SHP77 treated with DMSO at 0.1 percent for 48 hours (cell line): ENCODE measurements around the gene RPTOR.

Experiments used
- DNase-seq: peaks from one replicate; lab custom pipeline; 2025; lab: John Stamatoyannopoulos, UW

The RPTOR gene

DNA sequence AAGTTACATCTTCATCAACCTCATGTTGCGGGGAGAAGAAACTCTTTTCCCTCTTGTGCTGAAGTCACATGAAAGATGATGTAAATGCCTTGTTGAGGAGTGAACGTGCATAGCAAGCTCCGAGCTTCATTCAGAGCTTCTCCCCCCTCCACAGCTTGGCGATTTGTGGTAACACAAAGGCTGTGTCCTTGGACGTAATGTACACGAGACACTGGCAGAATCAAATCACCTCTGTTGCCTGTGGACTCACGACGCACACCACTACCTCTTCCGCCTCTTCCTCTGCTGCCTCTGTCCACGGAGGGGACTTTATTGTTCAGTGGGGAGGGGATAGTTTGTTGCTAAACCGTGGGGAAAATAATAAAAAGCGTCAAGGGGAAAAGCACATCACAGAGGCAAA lies 392.1 kb downstream of the RPTOR start:
- no peak for DNase-seq

DNA sequence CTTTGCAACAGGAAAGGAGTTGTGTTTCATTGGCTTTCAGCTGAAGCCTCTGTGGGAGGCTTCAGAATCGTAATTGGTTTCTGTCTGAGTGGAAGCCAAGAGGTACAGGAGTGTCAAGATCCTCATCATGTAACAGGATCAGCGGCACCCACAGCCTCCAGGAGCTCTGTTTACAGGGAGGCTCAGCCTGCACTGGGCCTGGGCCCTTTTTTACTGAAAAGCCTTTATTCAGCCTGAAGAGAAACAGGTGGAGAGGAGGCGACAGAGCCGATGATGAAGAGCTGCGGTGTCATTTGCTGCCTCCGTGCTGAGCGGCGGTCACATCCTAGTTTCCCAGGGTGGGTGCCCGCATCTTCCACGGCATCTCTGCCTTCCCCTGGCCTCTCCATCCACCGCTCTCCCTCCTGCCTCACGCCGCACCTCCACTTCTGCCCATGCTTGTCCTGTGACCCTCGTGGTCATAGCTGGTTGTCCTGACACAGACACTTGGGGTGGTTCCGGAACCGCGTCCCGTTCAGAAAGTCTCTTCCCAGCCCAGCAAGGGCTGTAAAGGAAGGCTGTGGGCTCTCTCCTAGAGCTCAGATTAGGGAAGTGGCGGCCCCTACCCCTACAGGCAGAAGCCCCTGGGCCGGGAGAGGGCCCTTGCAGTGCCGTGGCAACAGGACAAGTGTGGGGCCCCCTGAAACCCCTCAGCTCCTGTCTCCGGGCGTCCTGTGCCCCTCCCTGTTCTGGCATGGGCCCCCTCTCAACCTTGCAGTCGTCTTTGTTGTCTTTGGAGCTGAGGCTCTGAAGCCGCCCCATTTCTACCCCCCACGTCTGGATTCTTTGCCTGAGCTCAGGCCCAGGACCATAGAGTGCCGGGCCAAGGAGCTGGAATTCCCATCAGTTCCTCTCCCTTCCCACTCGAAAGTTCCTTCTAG lies 393.1 kb downstream of the RPTOR start:
- no peak for DNase-seq

DNA sequence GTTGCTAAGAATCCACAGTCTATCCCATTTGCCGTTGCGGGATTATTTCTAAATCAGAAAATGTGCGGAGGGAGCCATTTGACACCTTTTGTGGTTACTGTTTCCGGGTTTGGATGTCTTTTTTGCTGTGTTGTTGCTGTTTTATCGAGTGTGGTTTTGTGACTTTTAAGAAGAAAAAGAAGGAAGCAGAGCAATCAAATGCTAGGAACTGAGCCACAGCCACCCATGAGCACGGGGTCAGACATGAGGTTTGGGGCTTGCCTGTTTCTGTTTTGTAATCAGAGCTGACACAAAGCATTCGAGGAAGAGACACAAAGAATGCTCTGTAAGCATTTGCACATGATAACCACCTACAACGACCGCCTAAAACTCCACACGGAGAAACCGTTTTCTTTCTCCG lies 393.9 kb downstream of the RPTOR start:
- DNase-seq = no peak

DNA sequence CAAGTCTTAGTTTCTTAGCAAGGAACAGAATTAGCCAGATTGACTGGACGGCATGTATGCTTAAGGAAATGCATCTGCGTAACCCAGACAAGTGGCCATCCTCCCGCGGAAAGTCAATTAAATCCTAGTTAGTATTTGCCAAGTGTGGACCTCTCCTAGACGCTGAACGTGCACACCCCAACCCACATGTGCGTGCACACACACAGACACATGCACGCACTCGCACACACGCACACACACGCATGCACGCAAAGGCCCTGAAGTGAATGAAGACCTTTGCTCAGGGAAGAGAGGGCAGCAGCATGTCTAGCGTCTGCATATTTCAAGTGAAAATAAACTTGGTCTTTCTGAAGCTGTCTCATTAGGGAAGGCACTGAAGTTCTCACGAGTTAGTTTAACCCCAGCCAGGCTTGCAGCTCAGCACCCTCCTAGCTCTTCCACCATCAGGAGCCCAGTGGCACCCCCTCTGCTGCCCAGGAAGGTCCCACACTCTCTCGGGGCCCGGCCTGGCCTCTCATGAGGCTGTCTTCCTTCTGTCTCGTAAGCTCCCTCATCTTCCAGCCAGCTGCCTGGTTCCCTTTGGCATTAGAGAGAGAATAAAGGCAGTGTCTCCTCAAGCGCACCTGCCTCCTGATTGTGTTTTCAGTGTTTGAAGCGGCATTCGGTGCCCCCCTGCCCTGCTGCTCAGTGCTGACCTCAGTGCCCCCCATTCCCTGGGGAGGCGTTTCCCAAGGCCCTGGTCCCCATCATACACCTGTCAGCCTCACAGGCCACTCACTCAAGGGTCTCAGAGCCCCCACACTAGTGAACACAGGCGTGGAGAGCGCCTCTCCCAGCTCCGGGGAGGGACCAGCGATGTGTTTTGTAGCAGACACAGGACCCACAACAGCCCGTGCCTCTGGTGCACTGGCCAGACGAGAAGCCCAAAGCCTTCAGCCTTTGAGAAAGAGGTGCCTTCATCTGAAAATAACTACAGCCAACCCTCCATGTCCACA lies 394.8 kb downstream of the RPTOR start:
- DNase-seq = no peak

DNA sequence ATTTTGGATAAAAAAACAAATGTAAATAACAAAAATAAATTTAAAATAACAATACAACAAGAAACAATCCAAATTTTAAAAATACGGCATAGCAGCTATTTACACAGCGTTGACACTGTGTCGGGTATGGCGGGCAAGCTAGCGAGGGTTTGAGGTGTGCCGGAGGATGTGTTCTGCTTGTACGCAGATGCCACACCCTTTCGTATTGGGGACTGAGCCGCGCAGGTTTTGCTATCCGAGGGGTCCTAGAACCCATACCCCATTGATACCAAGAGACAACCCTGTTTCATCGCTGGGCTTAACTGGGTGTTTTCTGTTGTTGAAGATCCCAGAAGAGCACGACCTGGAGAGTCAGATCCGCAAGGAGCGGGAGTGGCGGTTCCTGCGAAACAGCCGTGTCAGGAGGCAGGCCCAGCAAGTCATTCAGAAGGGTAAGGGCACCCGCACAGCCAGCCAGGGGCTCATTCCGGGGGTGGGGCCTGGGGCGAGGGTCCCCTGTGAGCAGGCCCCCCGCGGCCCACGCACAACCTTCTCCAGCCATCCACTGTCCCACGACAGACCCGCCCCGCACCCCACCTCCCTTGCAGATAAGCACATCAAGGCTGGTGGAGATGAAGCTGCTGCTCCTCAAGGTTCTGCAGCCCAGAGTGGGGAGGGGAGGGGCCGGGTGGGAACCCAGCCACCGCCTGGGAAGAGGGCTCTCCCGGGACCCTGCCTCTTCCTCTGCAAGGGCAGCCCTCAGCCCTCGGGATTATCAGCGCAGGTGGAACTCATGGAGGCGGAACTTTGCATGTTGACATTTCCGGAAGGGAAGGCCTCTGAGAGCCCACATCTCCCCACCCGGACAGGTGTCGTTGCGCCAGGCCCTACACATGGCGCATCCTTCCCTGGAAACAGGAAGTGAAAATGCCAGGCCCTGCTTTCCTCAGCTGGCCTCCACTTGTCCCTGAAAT lies 395.8 kb downstream of the RPTOR start:
- no peak for DNase-seq

- DNase-seq = no peak
These were observed 396.5 kb downstream of the RPTOR start for GRCh38 chr17:80941171-80941570.

DNA sequence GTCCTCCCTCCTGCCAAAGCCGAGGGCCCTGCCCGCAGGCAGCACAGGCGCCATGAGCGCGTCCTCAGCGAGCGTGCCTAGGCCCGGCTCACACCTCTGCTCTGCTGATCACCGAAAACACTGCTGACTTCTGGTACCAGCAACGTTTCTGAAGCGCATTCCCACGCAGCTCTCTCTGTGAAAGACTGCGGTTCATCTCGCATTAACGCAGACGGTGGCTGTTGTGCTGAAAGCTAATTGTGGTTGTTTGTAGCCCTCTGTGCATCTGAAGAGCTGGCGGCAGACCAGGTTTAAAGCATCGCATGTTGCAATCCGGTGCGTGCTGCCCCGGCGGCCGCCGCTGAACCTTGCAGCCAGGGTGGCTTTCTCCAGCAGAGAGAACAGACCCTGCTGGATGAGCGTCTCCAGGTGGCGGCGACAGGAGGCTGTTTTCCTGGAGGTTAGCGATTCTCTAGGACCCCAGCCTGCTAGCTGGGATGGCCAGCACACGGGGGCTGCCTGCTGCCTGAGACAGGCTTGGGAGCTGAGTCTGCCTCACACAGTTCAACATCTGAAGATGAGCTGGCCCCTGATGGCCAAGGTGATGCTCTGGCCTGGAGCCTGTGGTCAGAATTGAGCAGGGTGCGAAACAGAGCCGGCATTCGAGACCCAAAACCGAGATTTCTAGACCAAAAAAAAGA lies 397.2 kb downstream of the RPTOR start:
- DNase-seq = no peak

DNA sequence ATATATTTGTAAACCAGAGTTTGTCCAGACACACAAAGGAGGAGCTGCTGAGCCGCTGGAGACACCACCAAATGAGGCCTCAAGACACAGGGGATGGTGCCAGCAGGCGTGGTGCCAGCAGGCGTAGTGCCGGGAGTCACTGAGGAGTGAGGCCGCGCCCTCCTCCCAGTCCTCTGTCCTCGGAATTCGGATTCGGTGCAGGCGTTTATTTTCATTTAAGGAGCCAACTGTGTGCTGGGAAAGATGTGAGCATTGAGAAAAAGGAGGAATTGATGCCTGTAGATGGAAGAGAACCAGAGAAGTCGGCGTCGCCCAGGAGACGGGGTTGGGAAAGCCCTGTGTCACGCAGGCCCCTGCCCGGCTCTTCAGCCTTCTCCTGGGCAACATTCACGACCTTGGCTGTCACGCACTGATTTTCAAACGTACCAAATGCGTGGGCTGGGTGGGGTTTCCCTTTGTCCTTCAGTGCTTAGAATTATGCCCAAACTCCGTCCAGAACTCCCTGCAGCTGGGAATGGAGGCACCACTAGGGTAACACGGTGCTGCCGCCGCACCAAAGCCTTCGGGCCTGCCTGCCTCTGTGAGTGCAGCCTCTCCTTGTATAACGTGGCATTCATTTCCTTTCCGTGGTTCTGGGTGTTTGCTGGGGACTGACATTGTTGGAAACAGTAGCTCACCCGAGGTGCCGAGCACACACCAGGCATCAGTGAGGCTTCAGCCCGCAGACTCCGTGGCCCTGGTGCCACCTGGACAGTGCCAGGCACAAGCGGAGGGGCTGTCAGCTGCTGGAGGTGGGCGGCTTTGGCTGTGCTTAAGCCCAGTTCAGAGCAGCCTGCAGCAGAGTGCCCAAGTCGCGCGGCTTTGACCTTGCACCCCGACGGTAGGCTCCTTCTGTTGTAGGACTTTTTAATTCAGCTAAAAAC lies 398.0 kb downstream of the RPTOR start:
- no peak for DNase-seq

DNA sequence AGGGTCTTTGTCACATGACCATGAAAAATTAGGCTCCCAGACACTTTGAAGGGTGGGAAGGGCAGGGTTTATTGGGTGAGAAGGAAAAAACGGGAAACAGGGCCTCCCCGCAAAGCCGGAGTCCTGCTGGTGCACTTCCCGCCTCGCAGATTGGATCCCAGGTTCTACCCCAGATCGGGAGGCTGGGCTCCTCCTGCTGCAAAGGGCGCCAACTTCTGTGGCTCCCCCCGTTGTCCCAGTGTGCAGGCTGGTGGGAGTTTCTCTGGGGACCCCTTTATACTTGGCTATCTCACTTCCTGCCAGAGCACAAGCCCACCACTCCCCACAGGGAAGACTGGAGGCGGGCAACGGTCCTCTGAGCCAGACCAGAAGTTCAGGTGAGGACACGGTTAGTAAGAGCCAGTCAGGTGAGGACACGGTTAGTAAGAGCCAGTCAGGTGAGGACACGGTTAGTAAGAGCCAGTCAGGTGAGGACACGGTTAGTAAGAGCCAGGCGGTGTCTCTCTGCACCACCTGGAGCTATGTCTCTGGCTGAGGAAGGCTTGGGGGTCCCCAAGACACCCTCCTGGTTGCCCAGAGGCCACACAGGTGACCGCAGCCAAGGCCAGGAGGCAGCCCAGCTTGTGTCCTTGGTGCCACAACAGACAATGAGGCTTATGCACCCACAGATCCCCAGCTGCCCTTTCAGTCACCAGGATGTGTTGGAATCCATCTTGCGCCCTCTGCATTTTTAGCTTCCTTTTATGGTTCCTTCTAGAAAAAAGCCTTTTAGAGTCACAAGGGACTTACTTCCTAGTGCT lies 398.9 kb downstream of the RPTOR start:
- DNase-seq = no peak

GRCh38 chr17:80944326-80944725 lies 399.7 kb downstream of the RPTOR start:
- DNase-seq = no peak

DNA sequence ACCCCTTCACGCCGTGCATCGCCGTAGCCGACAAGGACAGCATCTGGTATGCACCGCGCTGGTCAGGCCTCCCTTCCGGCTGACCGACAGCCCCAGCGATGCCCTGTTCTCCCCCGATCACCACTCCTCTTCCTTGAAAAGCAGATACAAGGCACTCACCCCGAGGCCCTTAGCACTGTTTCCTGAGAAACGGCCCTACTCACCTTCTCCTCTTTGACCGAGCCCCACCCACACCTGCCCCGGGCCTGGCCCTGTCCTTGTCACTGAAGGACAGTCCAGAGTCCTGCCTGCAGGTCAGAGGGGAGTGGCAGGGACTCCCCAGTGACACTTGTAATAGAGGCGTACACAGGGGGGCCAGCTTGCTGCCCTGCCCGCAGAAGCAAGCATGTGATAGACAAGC lies 401.1 kb downstream of the RPTOR start:
- no peak for DNase-seq

DNA sequence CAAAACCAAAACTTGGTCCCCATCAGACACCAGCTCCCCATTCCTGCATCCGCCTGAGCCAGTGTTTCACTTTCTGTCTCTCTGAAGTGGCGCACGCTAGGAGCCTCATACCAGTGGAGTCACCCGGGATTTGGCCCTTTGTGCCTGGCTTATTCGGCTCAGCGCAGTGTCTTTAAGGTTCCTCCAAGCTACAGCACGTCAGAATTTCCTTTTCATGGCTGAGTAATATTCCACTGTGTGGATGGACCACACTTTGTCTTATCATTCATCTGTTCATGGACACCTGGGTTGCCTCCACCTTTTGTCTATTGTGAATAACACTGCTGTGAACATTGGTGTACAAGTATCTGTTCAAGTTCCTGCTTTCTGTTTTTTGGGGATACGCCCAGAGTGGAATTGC lies 401.8 kb downstream of the RPTOR start:
- no peak for DNase-seq

DNA sequence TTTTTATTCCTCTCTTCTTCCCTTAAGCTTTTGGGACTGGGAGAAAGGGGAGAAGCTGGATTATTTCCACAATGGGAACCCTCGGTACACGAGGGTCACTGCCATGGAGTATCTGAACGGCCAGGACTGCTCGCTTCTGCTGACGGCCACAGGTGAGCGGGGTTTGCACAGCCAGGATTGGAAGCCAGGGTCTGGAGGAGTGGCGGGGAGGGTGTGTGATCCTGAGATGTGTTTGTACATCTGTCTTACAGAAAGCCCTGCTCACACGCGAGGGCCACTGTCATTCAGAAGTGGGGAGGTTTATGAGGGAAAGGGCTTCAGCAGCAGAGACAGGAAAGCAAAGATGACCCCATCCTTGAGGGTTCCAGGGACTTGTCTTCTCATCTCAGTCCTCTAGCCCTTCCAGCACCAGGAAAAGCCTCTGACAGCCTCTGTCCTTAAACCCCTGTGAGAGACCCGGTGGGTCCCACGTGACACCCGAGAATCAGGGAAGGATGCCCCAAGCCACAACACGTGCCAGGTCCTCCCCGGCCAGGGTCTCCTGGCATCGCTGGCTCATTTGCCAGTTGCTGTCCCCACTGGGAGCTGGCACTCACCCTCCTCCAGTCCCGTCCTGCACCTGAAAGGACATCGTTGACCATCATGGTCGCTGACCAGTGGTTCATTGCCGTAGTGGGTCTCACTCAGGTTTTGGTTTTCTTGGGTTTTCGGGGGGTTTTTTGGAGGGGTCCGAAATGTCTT lies 402.7 kb downstream of the RPTOR start:
- no peak for DNase-seq

- no peak for DNase-seq
These were observed 403.7 kb downstream of the RPTOR start for GRCh38 chr17:80948019-80948975.

DNA sequence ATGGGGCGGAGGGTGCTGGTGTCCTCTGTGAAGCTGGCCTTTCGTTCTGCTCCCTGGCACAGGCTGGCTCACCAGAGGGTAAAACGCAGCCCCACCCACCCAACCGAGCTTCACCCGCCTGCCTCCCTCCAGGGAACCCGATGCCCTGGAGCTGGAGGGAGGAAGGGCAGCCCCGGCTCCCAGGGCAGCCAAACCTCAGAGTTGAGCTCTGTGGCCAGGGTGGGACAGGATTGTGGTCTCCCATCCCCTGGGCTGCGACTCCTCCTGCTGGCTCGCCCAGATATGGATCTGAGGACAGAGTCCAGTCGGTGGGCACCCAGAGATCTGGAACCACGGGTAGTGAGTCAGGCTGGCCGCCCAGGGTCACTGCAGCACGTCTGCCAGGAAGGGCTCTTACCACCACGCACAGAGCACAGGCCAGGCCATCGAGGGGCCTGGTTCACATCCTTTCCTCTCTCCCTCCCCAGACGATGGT lies 404.4 kb downstream of the RPTOR start:
- DNase-seq = no peak

DNA sequence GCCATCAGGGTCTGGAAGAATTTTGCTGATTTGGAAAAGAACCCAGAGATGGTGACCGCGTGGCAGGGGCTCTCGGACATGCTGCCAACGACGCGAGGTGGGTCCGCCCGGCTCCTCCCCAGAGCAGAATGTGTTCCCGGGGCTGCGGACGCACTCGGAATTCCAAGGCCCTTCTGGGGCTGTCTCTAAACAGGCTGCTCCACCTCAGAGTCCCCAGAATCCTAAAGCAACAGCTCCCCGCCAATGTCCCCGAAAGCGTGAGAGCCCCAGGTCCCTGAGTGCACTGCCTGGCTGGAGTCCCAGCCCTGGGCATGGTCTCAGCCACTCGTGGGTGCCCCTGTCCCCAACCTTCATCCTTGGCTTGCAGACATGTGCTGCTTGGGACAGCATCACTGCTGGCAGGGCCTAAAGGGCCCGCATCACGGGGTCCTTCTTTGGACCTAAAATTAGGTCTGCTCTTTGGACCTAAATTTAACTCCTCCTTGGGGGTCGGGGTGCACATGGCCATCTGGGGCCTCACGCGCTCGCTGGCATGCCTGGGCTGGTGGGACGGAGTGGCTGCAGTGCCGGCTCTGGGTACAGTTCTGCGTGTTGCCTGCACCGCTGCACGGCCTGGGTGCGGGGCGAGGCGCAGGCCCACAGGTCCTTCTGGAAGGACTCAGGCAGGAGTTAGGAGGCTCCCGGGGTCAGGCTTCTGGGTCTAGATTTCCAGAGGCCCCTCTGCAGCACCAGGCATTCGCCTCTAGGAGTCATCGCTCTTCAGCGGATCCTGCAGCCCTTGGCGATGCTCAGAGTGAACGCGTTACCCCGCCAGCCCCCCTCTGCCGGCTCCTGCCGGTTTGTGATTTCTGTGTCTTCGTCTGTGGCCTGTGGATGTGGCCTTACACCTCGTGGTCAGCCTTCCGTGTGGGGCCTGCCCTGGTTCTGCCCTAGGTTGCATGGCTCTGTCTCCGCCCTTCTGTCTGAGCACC lies 405.1 kb downstream of the RPTOR start:
- no peak for DNase-seq
